Heart right ventricle (tissue), 16 donors: Measurements from ENCODE around the gene ZNF600. TPM values are rescaled to one million over a fixed set of nuclear protein-coding genes. Genes with fewer than 3 reads are reported as not detected.
A peak's percentile ranks its signal among the peaks of the same experiment; 100 is the strongest.
"Not testable (repeated sequence)": the region's sequence is repeated elsewhere in the genome, so short reads cannot be mapped to it uniquely, and the experiment has no call there.

Source experiments
- ATAC-seq, 8 donors: fragments of 200-7000 bp; cut with Tn5 transposase; one replicate each; pipeline ENCODE4 v1.9.1; 2020; ENCODE audit warnings: mild to moderate bottlenecking in 8 of 8, moderate library complexity in 8 of 8, moderate number of reproducible peaks in 1 of 8
- DNase-seq, 2 donors: peaks; one replicate each; pipeline ENCODE4 v3.0.0-alpha.2; 2020
- H3K27ac ChIP-seq, 10 donors: fragments of 200-600 bp; sonication (generic) in 2 of 10; one replicate each; pipeline versions ENCODE4 v1.5.0 to v1.8.0; 2020 to 2022; ENCODE audit warnings: mild to moderate bottlenecking in 3 of 10
- H3K27me3 ChIP-seq, 7 donors: fragments of 200-600 bp; one replicate each; pipeline ENCODE4 v1.8.0; 2021 to 2022; ENCODE audit warnings: mild to moderate bottlenecking in 2 of 7
- H3K36me3 ChIP-seq, 9 donors: fragments of 200-600 bp; sonication (generic) in 1 of 9; one replicate each; pipeline versions ENCODE4 v1.5.0 to v1.8.0; 2020 to 2022; ENCODE audit warnings: mild to moderate bottlenecking in 2 of 9
- H3K4me1 ChIP-seq, 9 donors: fragments of 200-600 bp; sonication (generic) in 1 of 9; one replicate each; pipeline versions ENCODE4 v1.5.0 to v1.8.0; 2020 to 2022; ENCODE audit warnings: mild to moderate bottlenecking in 4 of 9
- H3K4me3 ChIP-seq, 10 donors: fragments of 200-600 bp; sonication (generic) in 2 of 10; one replicate each; pipeline versions ENCODE4 v1.5.0 to v1.8.0; 2020 to 2022; ENCODE audit warnings: mild to moderate bottlenecking in 7 of 10, moderate library complexity in 2 of 10
- H3K9me3 ChIP-seq, 11 donors: fragments of 200-600 bp in 10 of 11; sonication (generic) in 2 of 11; one replicate each; pipeline versions ENCODE4 v1.5.0 to v1.8.0; 2013 to 2022; ENCODE audit warnings: mild to moderate bottlenecking in 2 of 11, control low read depth in 1 of 11, moderate library complexity in 1 of 11
- WGBS, 2 donors: extraction: QIAGEN DNeasy Blood & Tissue Kit; methylation state at CpG; one replicate each; pipeline ENCODE4 v1.1.7; 2013; ENCODE audit warnings: inconsistent platforms in 1 of 2; 5-methylcytosine and 5-hydroxymethylcytosine counted together
- intact Hi-C, 10 donors: fragments of 100-400 bp; cut with DNase I; formaldehyde crosslinking; loops; one replicate each; pipeline versions ENCODE4 v1.11.1 to v1.14.2; 2022
- long read RNA-seq, 3 donors: library from polyadenylated mRNA; unstranded; transcript quantifications; one replicate each; pipeline ENCODE4 v2.0.0, GENCODE V29; 2020 to 2021
- polyA plus RNA-seq, 2 donors: library from polyadenylated mRNA; stranded (reverse); fragments of 200-250 nt; gene quantifications; one replicate each; pipeline ENCODE4 v1.2.3, GENCODE V29; 2013
- total RNA-seq, 10 donors: library from RNA; stranded (reverse); fragmentation: NEBNext Ultra II Directional in 3 of 10; extraction: Animal tissue kit (Norgen Biotek cat#: 25700) in 3 of 10; gene quantifications; one replicate each; pipeline versions ENCODE4 v1.2.1 to v1.2.4, GENCODE V29; 2021 to 2023
- TF ChIP-seq, protein P1 (sequence below), 9 donors: fragments of 200-600 bp; sonication (generic) in 2 of 9; IDR thresholded peaks; one replicate each; pipeline versions ENCODE4 v1.5.0 to v1.8.0; 2021 to 2022; ENCODE audit warnings: antibody characterized with exemption in 9 of 9, mild to moderate bottlenecking in 5 of 9, moderate library complexity in 1 of 9
- donor health status: Arrhythmogenic right ventricular cardiomyopathy.
- donor health status: ischemic (EF 13 %, LVEDD 7.1; RV severe dilation, severe dysfunction).
- donor health status: healthy with polysubstance abuse.
- donor health status: DM: no; HTN: yes; CAD: no.
- donor health status: DM: no; HTN: no; CAD: no.
- donor health status: ischemic (EF 25% LVEDD 6.9; RV normal size, moderate dysfunction).
- donor health status: ischemic (EF 25% LVEDD 5.7; RV mildly dilated, moderate dysfunction).
- donor health status: healthy.
- donor health status: DM: yes; HTN: yes; CAD: no.
- donor health status: Ischemic cardiomyopathy.
- donor health status: ischemic (EF 35%, LVEDD 5.7; RV mildly dilated, moderate dysfunction).
- donor health status: nonischemic (EF 11% LVEDD 7.7; RV severe dilation, severe dysfunction).
- donor health status: DM: yes; HTN: yes; CAD: no.
- donor health status: PGD.
- donor health status: ischemic (EF 29% LVEDD 5.4; RV normal size, mild dysfunction).
- donor health status: nonischemic (EF 23%, LVEDD 6.1; RV moderate dilation, normal function).

The ZNF600 gene
- total RNA-seq (1 to 10 TPM; 1.5 to 4.0 (median 2.5) TPM), polyA plus RNA-seq (1 to 10 TPM; 1.7 to 6.9 TPM)
- long read RNA-seq, donor 1, partial matches to known transcripts, result 0 of 4 reads
- long read RNA-seq, donor 1, other reads (novel, unspliced or antisense), result 2 of 4 reads
- long read RNA-seq, donor 2, partial matches to known transcripts, result 0 of 1 reads
- long read RNA-seq, donor 2, other reads (novel, unspliced or antisense), result 0 of 1 reads
- long read RNA-seq, donor 3, partial matches to known transcripts, result 4 of 9 reads
- long read RNA-seq, donor 3, other reads (novel, unspliced or antisense), result 0 of 9 reads

GRCh38 chr19:52786464-52787354, at the start of gene ZNF600:
Gene ZNF600 (minus strand): TSS chr19:52786791. CDS start chr19:52778888, 7,903 bp downstream.
- Histone ChIP-seq H3K4me3 (peak within 1 kb of the TSS; percentile 42 to 84 (median 68)), H3K4me1 (peaks cover 0 to 19% (median 6%) of the 10 kb centered on the region in 9 donors), H3K27ac (peak within 1 kb of the TSS in 9 of 10 donors; percentile 19 to 79 (median 56))
- H3K36me3 ChIP-seq, intact Hi-C loops, H3K9me3 ChIP-seq, H3K27me3 ChIP-seq: not testable (repeated sequence)
- ATAC-seq (peak; percentile 96 to 100 (median 99)), DNase-seq (peak; percentile 69 to 84)
- 1 to 2% methylated on average over 47 of the region's 47 CpGs for WGBS, 2 donors
- TF ChIP-seq, protein P1, sequence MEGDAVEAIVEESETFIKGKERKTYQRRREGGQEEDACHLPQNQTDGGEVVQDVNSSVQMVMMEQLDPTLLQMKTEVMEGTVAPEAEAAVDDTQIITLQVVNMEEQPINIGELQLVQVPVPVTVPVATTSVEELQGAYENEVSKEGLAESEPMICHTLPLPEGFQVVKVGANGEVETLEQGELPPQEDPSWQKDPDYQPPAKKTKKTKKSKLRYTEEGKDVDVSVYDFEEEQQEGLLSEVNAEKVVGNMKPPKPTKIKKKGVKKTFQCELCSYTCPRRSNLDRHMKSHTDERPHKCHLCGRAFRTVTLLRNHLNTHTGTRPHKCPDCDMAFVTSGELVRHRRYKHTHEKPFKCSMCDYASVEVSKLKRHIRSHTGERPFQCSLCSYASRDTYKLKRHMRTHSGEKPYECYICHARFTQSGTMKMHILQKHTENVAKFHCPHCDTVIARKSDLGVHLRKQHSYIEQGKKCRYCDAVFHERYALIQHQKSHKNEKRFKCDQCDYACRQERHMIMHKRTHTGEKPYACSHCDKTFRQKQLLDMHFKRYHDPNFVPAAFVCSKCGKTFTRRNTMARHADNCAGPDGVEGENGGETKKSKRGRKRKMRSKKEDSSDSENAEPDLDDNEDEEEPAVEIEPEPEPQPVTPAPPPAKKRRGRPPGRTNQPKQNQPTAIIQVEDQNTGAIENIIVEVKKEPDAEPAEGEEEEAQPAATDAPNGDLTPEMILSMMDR (IDR thresholded peaks at IDR 0.05), result peak in 7 of 9 donors; percentile 22 to 32 (median 30)

DNA sequence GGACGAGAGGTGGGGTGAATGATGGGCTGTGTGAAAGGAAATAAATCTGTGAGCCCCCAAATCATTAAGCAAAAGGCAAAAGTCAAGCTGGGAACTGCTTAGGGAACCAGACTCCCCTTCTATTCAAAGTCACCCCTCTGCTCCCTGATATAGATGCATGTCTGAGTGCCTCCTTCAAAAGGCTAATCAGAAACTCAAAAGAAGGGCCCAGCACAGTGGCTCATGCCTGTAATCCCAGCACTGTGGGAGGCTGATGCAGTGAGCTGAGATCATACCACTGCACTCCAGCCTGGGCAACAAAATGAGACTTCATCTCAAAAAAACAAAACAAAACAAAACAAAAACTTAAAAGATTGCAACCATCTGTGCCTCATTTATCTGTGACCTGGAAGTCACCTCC, 47.7 kb upstream of the ZNF600 start:
- H3K27me3 ChIP-seq, H3K4me1 ChIP-seq, ATAC-seq, intact Hi-C loops, H3K4me3 ChIP-seq, H3K27ac ChIP-seq, DNase-seq: not testable (repeated sequence)
- H3K36me3 ChIP-seq, result peaks cover 0 to 32% (median 5%) of the 10 kb centered on the region in 9 donors
- H3K9me3 ChIP-seq, result peaks cover 0 to 66% (median 22%) of the 10 kb centered on the region in 11 donors
- WGBS, 2 donors, result 59 to 71% methylated on average over 1 of the region's 1 CpG

- H3K4me1 ChIP-seq, intact Hi-C loops, DNase-seq, H3K27me3 ChIP-seq, H3K4me3 ChIP-seq, H3K27ac ChIP-seq, ATAC-seq: not testable (repeated sequence)
- peaks cover 0 to 58% (median 15%) of the 10 kb centered on the region in 11 donors for H3K9me3 ChIP-seq
- H3K36me3 ChIP-seq, result peaks cover 0 to 24% (median 0%) of the 10 kb centered on the region in 9 donors
- WGBS, 2 donors, result 71 to 78% methylated on average over 5 of the region's 5 CpGs
Measured at GRCh38 chr19:52833541-52833940, 47.0 kb upstream of the ZNF600 start.

DNA sequence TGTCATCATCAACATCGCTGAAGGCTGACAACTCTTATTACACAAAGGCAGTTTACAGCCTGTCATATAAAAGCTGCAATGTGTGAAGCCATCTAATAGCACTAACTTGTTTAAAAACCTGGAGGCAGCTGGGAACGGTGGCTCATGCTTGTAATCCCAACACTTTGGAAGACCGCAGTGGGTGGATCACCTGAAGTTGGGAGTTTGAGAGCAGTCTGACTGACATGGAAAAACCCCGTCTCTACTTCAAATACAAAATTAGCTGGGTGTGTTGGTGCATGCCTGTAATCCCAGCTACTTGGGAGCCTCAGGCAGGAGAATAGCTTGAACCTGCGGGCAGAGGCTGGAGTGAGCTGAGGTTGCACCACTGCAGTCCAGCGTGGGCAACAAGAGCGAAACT, 43.3 kb upstream of the ZNF600 start:
- intact Hi-C loops, H3K27ac ChIP-seq, H3K36me3 ChIP-seq, H3K4me1 ChIP-seq, H3K27me3 ChIP-seq, H3K4me3 ChIP-seq, ATAC-seq, DNase-seq: not testable (repeated sequence)
- WGBS, 2 donors, result 86 to 95% methylated on average over 7 of the region's 7 CpGs
- H3K9me3 ChIP-seq, result peaks cover 0 to 27% (median 0%) of the 10 kb centered on the region in 11 donors

GRCh38 chr19:52825765-52826164, 39.2 kb upstream of the ZNF600 start:
- Histone ChIP-seq H3K27ac (no peak overlapping the region), H3K36me3 (no peaks in the 10 kb centered on the region), H3K4me1 (peaks cover 0 to 7% (median under 1%) of the 10 kb centered on the region in 9 donors), H3K9me3 (peaks cover 0 to under 1% (median 0%) of the 10 kb centered on the region in 11 donors), H3K27me3 (no peaks in the 10 kb centered on the region), H3K4me3 (no peak overlapping the region)
- ATAC-seq (no peak), DNase-seq (no peak)
- TF ChIP-seq, protein P1 (IDR thresholded peaks at IDR 0.05), result no peak
- intact Hi-C loops, result no loop called here
- 90 to 94% methylated on average over 5 of the region's 5 CpGs for WGBS, 2 donors
